ENCODE results near the gene PLEKHA4. TPM values are rescaled to one million over a fixed set of nuclear protein-coding genes. Genes with fewer than 3 reads are reported as not detected.

The PLEKHA4 gene
- total and polyA plus RNA-seq, 2 of the 13 experiments (the other 11 are each of a cell fraction or from before 2014, with no cell fraction given): 4.8 to 6.0 TPM

GRCh38 chr19:48899781-48900476 lies 31.5 kb upstream of the PLEKHA4 start, which contains the start of gene NUCB1 (continued):
- TF ChIP-seq ZSCAN31 (CRISPR knock-in tag; IDR thresholded peaks at IDR 0.05; ENCODE audit: low read depth) (peak; percentile 53; the same call in 1 of the 2 replicates), POLR2G (IDR thresholded peaks at IDR 0.05; ENCODE audit: low read depth, low read length) (peak; percentile 82), ZNF607 (CRISPR knock-in tag; IDR thresholded peaks at IDR 0.05; ENCODE audit: borderline replicate concordance) (0 out of 2 replicates have a peak, but pooled peaks have one; percentile 27), ELF3 (CRISPR knock-in tag; IDR thresholded peaks at IDR 0.05) (peak; percentile 63), ZNF691 (CRISPR knock-in tag; IDR thresholded peaks at IDR 0.05; ENCODE audit: borderline replicate concordance, low read depth) (no peak), ZNF780A (CRISPR knock-in tag; IDR thresholded peaks at IDR 0.05) (no peak), ZNF558 (CRISPR knock-in tag; IDR thresholded peaks at IDR 0.05; ENCODE audit: borderline replicate concordance) (peak; percentile 35; the same call in 1 of the 2 replicates), MAF1 (CRISPR knock-in tag; IDR thresholded peaks at IDR 0.05; ENCODE audit: borderline replicate concordance) (peak; percentile 56; the same call in 1 of the 2 replicates), TFDP2 (CRISPR knock-in tag; IDR thresholded peaks at IDR 0.05) (peak; percentile 92), NR2F6 (IDR thresholded peaks at IDR 0.05) (peak; percentile 30; the same call in 1 of the 2 replicates), NR2F6 (CRISPR knock-in tag; IDR thresholded peaks at IDR 0.05) (peak; percentile 56), GZF1 (CRISPR knock-in tag; IDR thresholded peaks at IDR 0.05) (no peak), MEF2D (CRISPR knock-in tag; IDR thresholded peaks at IDR 0.05) (peak; percentile 71), ZNF235 (CRISPR knock-in tag; IDR thresholded peaks at IDR 0.05; ENCODE audit: borderline replicate concordance) (peak; percentile 63; the same call in 1 of the 2 replicates), MIER3 (CRISPR knock-in tag; IDR thresholded peaks at IDR 0.05; ENCODE audit: borderline replicate concordance) (peak; percentile 64; the same call in 1 of the 2 replicates), UBTF (CRISPR knock-in tag; IDR thresholded peaks at IDR 0.05) (no peak), THAP7 (CRISPR knock-in tag; IDR thresholded peaks at IDR 0.05) (no peak), ZNF12 (CRISPR knock-in tag; IDR thresholded peaks at IDR 0.05) (no peak), ZNF263 (CRISPR knock-in tag; IDR thresholded peaks at IDR 0.05) (0 out of 2 replicates have a peak, but pooled peaks have one; percentile 37), ZNF563 (CRISPR knock-in tag; IDR thresholded peaks at IDR 0.05) (0 out of 2 replicates have a peak, but pooled peaks have one; percentile 32)
- TF ChIP-seq, protein P1, sequence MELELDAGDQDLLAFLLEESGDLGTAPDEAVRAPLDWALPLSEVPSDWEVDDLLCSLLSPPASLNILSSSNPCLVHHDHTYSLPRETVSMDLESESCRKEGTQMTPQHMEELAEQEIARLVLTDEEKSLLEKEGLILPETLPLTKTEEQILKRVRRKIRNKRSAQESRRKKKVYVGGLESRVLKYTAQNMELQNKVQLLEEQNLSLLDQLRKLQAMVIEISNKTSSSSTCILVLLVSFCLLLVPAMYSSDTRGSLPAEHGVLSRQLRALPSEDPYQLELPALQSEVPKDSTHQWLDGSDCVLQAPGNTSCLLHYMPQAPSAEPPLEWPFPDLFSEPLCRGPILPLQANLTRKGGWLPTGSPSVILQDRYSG (CRISPR knock-in tag; IDR thresholded peaks at IDR 0.05): 0 out of 2 replicates have a peak, but pooled peaks have one; percentile 67
- TF ChIP-seq, protein P2, sequence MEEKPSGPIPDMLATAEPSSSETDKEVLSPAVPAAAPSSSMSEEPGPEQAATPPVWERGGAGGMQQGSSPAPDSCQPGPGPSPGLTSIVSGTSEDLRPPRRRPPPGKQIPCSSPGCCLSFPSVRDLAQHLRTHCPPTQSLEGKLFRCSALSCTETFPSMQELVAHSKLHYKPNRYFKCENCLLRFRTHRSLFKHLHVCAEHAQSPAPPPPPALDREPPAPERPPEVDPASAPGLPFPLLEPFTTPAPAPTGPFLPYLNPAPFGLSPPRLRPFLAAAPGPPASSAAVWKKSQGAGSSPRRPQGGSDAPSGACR (CRISPR knock-in tag; IDR thresholded peaks at IDR 0.05): no peak
